ENCODE measurements around the gene DAD1.
"Not testable (repeated sequence)": the region's sequence is repeated elsewhere in the genome, so short reads cannot be mapped to it uniquely, and the experiment has no call there.

Gene DAD1

GRCh38 chr14:22547948-22548750, 40.9 kb downstream of the DAD1 start:
- TF ChIP-seq CTCF (IDR thresholded peaks at IDR 0.05; ENCODE audit: control insufficient read depth, extremely low read depth, insufficient read depth) = no peak

GRCh38 chr14:22547313-22547947, 41.6 kb downstream of the DAD1 start:
- TF ChIP-seq CTCF (IDR thresholded peaks at IDR 0.05; ENCODE audit: control insufficient read depth, extremely low read depth, insufficient read depth) = no peak
- no peak for DNase-seq (ENCODE audit: low read depth)
- H3K4me3 ChIP-seq (ENCODE audit: low read depth, low read length) = no peak overlapping the region

More at GRCh38 chr14:22547948-22548750, 40.9 kb downstream of the DAD1 start:
- no peak for DNase-seq (ENCODE audit: low read depth)
- H3K4me3 ChIP-seq (ENCODE audit: low read depth, low read length) = no peak overlapping the region

- no peak for DNase-seq (ENCODE audit: low read depth)
- no peak for TF ChIP-seq CTCF (IDR thresholded peaks at IDR 0.05; ENCODE audit: control insufficient read depth, extremely low read depth, insufficient read depth)
- H3K4me3 ChIP-seq (ENCODE audit: low read depth, low read length) = no peak overlapping the region
These were observed 42.3 kb downstream of the DAD1 start for GRCh38 chr14:22546722-22547071.

- no peak for TF ChIP-seq CTCF (IDR thresholded peaks at IDR 0.05; ENCODE audit: control insufficient read depth, extremely low read depth, insufficient read depth)
These were observed 42.9 kb downstream of the DAD1 start for GRCh38 chr14:22545842-22546721.

GRCh38 chr14:22544881-22545420, 44.1 kb downstream of the DAD1 start:
- H3K4me3 ChIP-seq (ENCODE audit: low read depth, low read length) = no peak overlapping the region
- no peak for DNase-seq (ENCODE audit: low read depth)
- no peak for TF ChIP-seq CTCF (IDR thresholded peaks at IDR 0.05; ENCODE audit: control insufficient read depth, extremely low read depth, insufficient read depth)

More at GRCh38 chr14:22545842-22546721, 42.9 kb downstream of the DAD1 start:
- DNase-seq (ENCODE audit: low read depth) = no peak
- no peak overlapping the region for H3K4me3 ChIP-seq (ENCODE audit: low read depth, low read length)

- no peak overlapping the region for H3K4me3 ChIP-seq (ENCODE audit: low read depth, low read length)
- DNase-seq (ENCODE audit: low read depth) = no peak
These were observed 44.6 kb downstream of the DAD1 start for GRCh38 chr14:22544406-22544805.

GRCh38 chr14:22543570-22544357, 45.3 kb downstream of the DAD1 start:
- not testable (repeated sequence) for H3K4me3 ChIP-seq (ENCODE audit: low read depth, low read length); DNase-seq (ENCODE audit: low read depth)

More at GRCh38 chr14:22544406-22544805, 44.6 kb downstream of the DAD1 start:
- no peak for TF ChIP-seq CTCF (IDR thresholded peaks at IDR 0.05; ENCODE audit: control insufficient read depth, extremely low read depth, insufficient read depth)
